Ureter (tissue), 1 donor: ENCODE measurements around the gene ADAMTS13. TPM values are rescaled to one million over a fixed set of nuclear protein-coding genes. Genes with fewer than 3 reads are reported as not detected.

Source experiments
- DNase-seq: peaks from one replicate; pipeline ENCODE4 v3.0.0-alpha.2; 2020; ENCODE audit warnings: low spot score
- total RNA-seq: library from RNA; stranded (reverse); gene quantifications from one replicate; pipeline ENCODE4 v1.2.4, GENCODE V29; 2023
- donor health status: DM: yes; HTN: yes; CAD: no.

ADAMTS13 gene
- total RNA-seq, 1 donor from 2014 or later: 3.5 TPM

- no peak for DNase-seq
These were observed 68.1 kb downstream of the ADAMTS13 start for GRCh38 chr9:133490201-133490681.

GRCh38 chr9:133490865-133491655 is 68.9 kb downstream of the ADAMTS13 start:
- DNase-seq: no peak

GRCh38 chr9:133491656-133491925 is 69.4 kb downstream of the ADAMTS13 start:
- DNase-seq: no peak

GRCh38 chr9:133492061-133493021 is 70.2 kb downstream of the ADAMTS13 start:
- no peak for DNase-seq

GRCh38 chr9:133493428-133493827 is 71.3 kb downstream of the ADAMTS13 start:
- no peak for DNase-seq

- no peak for DNase-seq
These were observed 71.8 kb downstream of the ADAMTS13 start for GRCh38 chr9:133493845-133494540.

- no peak for DNase-seq
These were observed 72.6 kb downstream of the ADAMTS13 start for GRCh38 chr9:133494636-133495326.

GRCh38 chr9:133495327-133496293 is 73.4 kb downstream of the ADAMTS13 start:
- DNase-seq: no peak

- no peak for DNase-seq
These were observed 75.0 kb downstream of the ADAMTS13 start for GRCh38 chr9:133496861-133497842.

GRCh38 chr9:133499132-133499891 is 77.1 kb downstream of the ADAMTS13 start:
- no peak for DNase-seq

- DNase-seq: no peak
These were observed 77.7 kb downstream of the ADAMTS13 start for GRCh38 chr9:133499892-133500270.

GRCh38 chr9:133502112-133502511 is 79.9 kb downstream of the ADAMTS13 start:
- DNase-seq: no peak

GRCh38 chr9:133505186-133505830 is 83.1 kb downstream of the ADAMTS13 start:
- DNase-seq: no peak

GRCh38 chr9:133505901-133506652 is 83.9 kb downstream of the ADAMTS13 start:
- no peak for DNase-seq

- DNase-seq: no peak
These were observed 84.5 kb downstream of the ADAMTS13 start for GRCh38 chr9:133506653-133507038.

GRCh38 chr9:133507246-133507965 is 85.2 kb downstream of the ADAMTS13 start:
- DNase-seq: no peak
